K562 (cell line): ENCODE data around the gene FLCN. TPM values are rescaled to one million over a fixed set of nuclear protein-coding genes. Genes with fewer than 3 reads are reported as not detected.

Experiments
- CBX2 ChIP-seq: fragments of 200-600 bp; sonication (generic); IDR thresholded peaks from one replicate; pipeline ENCODE4 v1.6.1; 2012; ENCODE audit warnings: mild to moderate bottlenecking, low read length, inconsistent platforms; ENCODE audit not compliant: insufficient read depth, poor library complexity, severe bottlenecking
- CCAR2 ChIP-seq: fragments of 200-400 bp; formaldehyde crosslinking; IDR thresholded peaks from 2 replicates; pipeline ENCODE4 v1.6.1; 2017; ENCODE audit warnings: mild to moderate bottlenecking, low read depth, low read length
- CHD4 ChIP-seq: fragments of 200-600 bp; sonication (generic); IDR thresholded peaks from 3 replicates; pipeline ENCODE4 v1.6.1; 2012; ENCODE audit warnings: low read depth, mild to moderate bottlenecking, mixed read lengths, low read length, inconsistent platforms; ENCODE audit not compliant: insufficient read depth, insufficient replicate concordance, poor library complexity, severe bottlenecking
- CREB1 ChIP-seq, 2 experiments: sonication (generic) in 1 of 2; formaldehyde crosslinking in 1 of 2; IDR thresholded peaks; 2 replicates each; pipeline versions ENCODE4 v1.6.1 to v1.8.0; 2012 to 2022; ENCODE audit warnings: inconsistent platforms in 1 of 2, mild to moderate bottlenecking in 1 of 2, missing genetic modification reagents in 1 of 2, moderate library complexity in 1 of 2
- DDX20 ChIP-seq: fragments of 450-650 bp; IDR thresholded peaks from 2 replicates; pipeline ENCODE4 v1.6.1; 2016; ENCODE audit warnings: missing genetic modification characterization, low read depth, mild to moderate bottlenecking, missing compliant biosample characterization, moderate library complexity
- EHMT2 ChIP-seq: fragments of 450-650 bp; IDR thresholded peaks from 2 replicates; pipeline ENCODE4 v1.6.1; 2018; ENCODE audit warnings: antibody characterized with exemption
- GABPA ChIP-seq: fragments of 200-800 bp; sonication (Bioruptor generic); conservative IDR thresholded peaks from 2 replicates; pipeline ENCODE4 v1.6.1; 2016; ENCODE audit warnings: low read depth, missing genetic modification characterization, missing compliant biosample characterization
- GTF2A2 ChIP-seq: IDR thresholded peaks from 2 replicates; pipeline ENCODE4 v1.6.1; 2016; ENCODE audit warnings: mild to moderate bottlenecking, missing genetic modification characterization, missing compliant biosample characterization
- IRF1 ChIP-seq: sonication (generic); formaldehyde crosslinking; IDR thresholded peaks from 2 replicates; pipeline ENCODE4 v1.8.0; 2022; ENCODE audit warnings: missing genetic modification reagents, mild to moderate bottlenecking, borderline replicate concordance
- MTF1 ChIP-seq: fragments of 250-450 bp; sonication (Bioruptor Pico); IDR thresholded peaks from 2 replicates; pipeline ENCODE4 v1.9.0; 2021; ENCODE audit warnings: moderate library complexity, mild to moderate bottlenecking, inconsistent platforms, borderline replicate concordance
- RFX5 ChIP-seq: IDR thresholded peaks from 2 replicates; pipeline ENCODE4 v1.6.1; 2011; ENCODE audit warnings: low read depth, mild to moderate bottlenecking, improper control_type of control experiment, low read length
- RNF2 ChIP-seq: sonication (generic); IDR thresholded peaks from 2 replicates; pipeline ENCODE4 v1.6.1; 2016
- SMAD2 ChIP-seq: fragments of 150-350 bp; IDR thresholded peaks from 2 replicates; pipeline ENCODE4 v1.6.1; 2014; ENCODE audit warnings: low read depth, mild to moderate bottlenecking, low read length
- SMARCE1 ChIP-seq: fragments of 450-650 bp; IDR thresholded peaks from 2 replicates; pipeline ENCODE4 v1.7.1; 2016; ENCODE audit warnings: mild to moderate bottlenecking
- TAL1 ChIP-seq: fragments of 450-650 bp; IDR thresholded peaks from 2 replicates; pipeline ENCODE4 v1.6.1; 2016; ENCODE audit warnings: mild to moderate bottlenecking
- ZKSCAN8 ChIP-seq: fragments of 200-800 bp; sonication (Bioruptor generic); IDR thresholded peaks from 2 replicates; pipeline ENCODE4 v1.6.1; 2016; ENCODE audit warnings: missing genetic modification characterization, missing compliant biosample characterization
- ZNF175 ChIP-seq: fragments of 200-800 bp; sonication (Bioruptor generic); IDR thresholded peaks from 2 replicates; pipeline ENCODE4 v1.6.1; 2016; ENCODE audit warnings: low read depth, mild to moderate bottlenecking, missing genetic modification characterization, missing compliant biosample characterization
- ZNF263 ChIP-seq: sonication (generic); formaldehyde crosslinking; IDR thresholded peaks from 2 replicates; pipeline ENCODE4 v1.8.0; 2022; ENCODE audit warnings: mild to moderate bottlenecking, missing genetic modification reagents, borderline replicate concordance
- ZNF274 ChIP-seq: IDR thresholded peaks from 2 replicates; pipeline ENCODE4 v1.6.1; 2011; ENCODE audit warnings: low read depth, mild to moderate bottlenecking, low read length, moderate library complexity, borderline replicate concordance
- ZNF280B ChIP-seq: fragments of 250-450 bp; sonication (Bioruptor Pico); IDR thresholded peaks from 2 replicates; pipeline ENCODE4 v1.5.1; 2021; ENCODE audit warnings: mild to moderate bottlenecking
- ZNF354B ChIP-seq: fragments of 250-450 bp; sonication (Bioruptor Pico); IDR thresholded peaks from 2 replicates; pipeline ENCODE4 v1.4.0; 2020
- polyA plus RNA-seq, 8 experiments: library from polyadenylated mRNA; depleted of rRNA in 4 of 8; stranded (reverse) in 5 of 8; unstranded in 3 of 8; fragments of >200 nt; fragmentation: Nextera tagmentation in 2 of 8; fragmentation: Illumina TruSeq in 1 of 8; extraction: Ambion mirVana in 2 of 8; extraction: Trizol in 1 of 8; gene quantifications; 2 replicates each; pipeline versions ENCODE4 v1.2.1 to v1.2.3, GENCODE V29; 2011 to 2014; ENCODE audit warnings: inconsistent platforms in 1 of 8, missing spikeins in 1 of 8
- total RNA-seq, 7 experiments: library from RNA; depleted of rRNA in 6 of 7; stranded (reverse); fragments of >200 nt in 6 of 7; fragmentation: Illumina TruSeq in 2 of 7; extraction: Trizol in 2 of 7; gene quantifications; 2 replicates each; pipeline versions ENCODE4 v1.2.1 to v1.2.3, GENCODE V29; 2011 to 2021; ENCODE audit warnings: low replicate concordance in 1 of 7
- TF ChIP-seq, protein P1 (sequence below): sonication (generic); formaldehyde crosslinking; IDR thresholded peaks from 2 replicates; pipeline ENCODE4 v1.8.1; 2023; ENCODE audit warnings: mild to moderate bottlenecking, missing genetic modification reagents
- TF ChIP-seq, protein P2 (sequence below): sonication (generic); formaldehyde crosslinking; IDR thresholded peaks from 2 replicates; pipeline ENCODE4 v1.8.0; 2022; ENCODE audit warnings: mild to moderate bottlenecking, low read depth, missing genetic modification reagents

The FLCN gene
- total and polyA plus RNA-seq, 9 of the 15 experiments (the other 6 are each of a cell fraction or from before 2014, with no cell fraction given): 1.6 to 33.5 (median 10.9) TPM

DNA sequence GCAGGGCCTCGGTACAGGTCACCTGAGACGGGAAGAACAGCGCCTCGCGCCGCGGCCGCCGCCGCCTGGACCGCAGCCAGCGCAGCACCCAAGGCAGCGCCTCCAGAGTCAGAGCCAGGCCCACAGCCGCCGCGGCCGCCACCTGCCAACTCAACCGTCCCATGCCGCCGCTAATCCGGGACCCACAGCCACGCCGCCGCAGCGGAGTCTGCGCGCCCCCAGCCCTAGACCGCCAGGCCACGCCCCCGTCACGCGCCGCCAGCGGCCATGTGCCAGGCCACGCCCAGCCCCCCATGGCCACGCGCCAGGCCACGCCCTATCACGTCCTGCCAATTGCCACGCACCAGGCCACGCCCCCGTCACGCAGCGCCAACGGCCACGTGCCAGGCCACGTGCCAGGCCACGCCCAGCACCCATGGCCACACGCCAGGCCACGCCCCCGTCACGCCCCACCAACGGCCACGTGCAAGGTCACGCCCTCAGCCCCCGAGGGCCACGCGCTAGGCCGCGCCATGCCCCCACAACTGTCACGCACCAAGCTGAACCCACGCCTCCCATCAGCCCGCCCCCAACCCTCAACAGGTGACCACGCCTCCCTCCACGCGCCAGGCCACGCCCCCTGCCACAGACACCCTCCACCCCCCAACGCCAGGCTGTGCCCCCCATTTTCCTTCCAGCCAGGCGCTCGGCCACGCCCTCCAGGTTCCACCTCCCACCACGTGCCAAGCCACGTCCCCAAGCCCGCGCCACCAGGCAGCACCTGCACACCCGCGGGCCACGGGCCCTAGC lies 30.6 kb downstream of the FLCN start, which contains the start of gene PLD6 (continued):
- no peak for TF ChIP-seq RFX5
- no peak for TF ChIP-seq ZNF274
- no peak for TF ChIP-seq GTF2A2 (tag)
- no peak for TF ChIP-seq TAL1
- TF ChIP-seq CREB1 (IDR thresholded peaks at IDR 0.05): peak; percentile 51; the same call in 1 of the 2 replicates
- TF ChIP-seq CREB1 (CRISPR knock-in tag; IDR thresholded peaks at IDR 0.05): peak; percentile 90
- TF ChIP-seq GABPA: no peak; the same call in 1 of the 2 replicates
- TF ChIP-seq, protein P1, sequence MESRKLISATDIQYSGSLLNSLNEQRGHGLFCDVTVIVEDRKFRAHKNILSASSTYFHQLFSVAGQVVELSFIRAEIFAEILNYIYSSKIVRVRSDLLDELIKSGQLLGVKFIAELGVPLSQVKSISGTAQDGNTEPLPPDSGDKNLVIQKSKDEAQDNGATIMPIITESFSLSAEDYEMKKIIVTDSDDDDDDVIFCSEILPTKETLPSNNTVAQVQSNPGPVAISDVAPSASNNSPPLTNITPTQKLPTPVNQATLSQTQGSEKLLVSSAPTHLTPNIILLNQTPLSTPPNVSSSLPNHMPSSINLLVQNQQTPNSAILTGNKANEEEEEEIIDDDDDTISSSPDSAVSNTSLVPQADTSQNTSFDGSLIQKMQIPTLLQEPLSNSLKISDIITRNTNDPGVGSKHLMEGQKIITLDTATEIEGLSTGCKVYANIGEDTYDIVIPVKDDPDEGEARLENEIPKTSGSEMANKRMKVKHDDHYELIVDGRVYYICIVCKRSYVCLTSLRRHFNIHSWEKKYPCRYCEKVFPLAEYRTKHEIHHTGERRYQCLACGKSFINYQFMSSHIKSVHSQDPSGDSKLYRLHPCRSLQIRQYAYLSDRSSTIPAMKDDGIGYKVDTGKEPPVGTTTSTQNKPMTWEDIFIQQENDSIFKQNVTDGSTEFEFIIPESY: peak; percentile 90
- no peak for TF ChIP-seq ZNF175 (CRISPR knock-in tag)
- TF ChIP-seq DDX20 (tag): no peak
- TF ChIP-seq EHMT2: no peak
- TF ChIP-seq, protein P2, sequence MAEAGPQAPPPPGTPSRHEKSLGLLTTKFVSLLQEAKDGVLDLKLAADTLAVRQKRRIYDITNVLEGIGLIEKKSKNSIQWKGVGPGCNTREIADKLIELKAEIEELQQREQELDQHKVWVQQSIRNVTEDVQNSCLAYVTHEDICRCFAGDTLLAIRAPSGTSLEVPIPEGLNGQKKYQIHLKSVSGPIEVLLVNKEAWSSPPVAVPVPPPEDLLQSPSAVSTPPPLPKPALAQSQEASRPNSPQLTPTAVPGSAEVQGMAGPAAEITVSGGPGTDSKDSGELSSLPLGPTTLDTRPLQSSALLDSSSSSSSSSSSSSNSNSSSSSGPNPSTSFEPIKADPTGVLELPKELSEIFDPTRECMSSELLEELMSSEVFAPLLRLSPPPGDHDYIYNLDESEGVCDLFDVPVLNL: 0 out of 2 replicates have a peak, but pooled peaks have one; percentile 82
- TF ChIP-seq CHD4: no peak
- no peak for TF ChIP-seq CCAR2
- peak; percentile 65; the same call in 1 of the 2 replicates for TF ChIP-seq ZNF263 (CRISPR knock-in tag)
- TF ChIP-seq SMARCE1: no peak
- TF ChIP-seq RNF2: peak; percentile 61
- no peak for TF ChIP-seq IRF1 (CRISPR knock-in tag)
- no peak for TF ChIP-seq ZNF280B (CRISPR knock-in tag)
- TF ChIP-seq MTF1 (CRISPR knock-in tag): no peak
- no peak for TF ChIP-seq ZKSCAN8 (CRISPR knock-in tag)
- no peak for TF ChIP-seq ZNF354B (CRISPR knock-in tag)
- TF ChIP-seq SMAD2: no peak
- no peak for TF ChIP-seq CBX2
